Stimulated activated CD4-positive, alpha-beta T cell treated with anti-CD3 and anti-CD28 coated beads, Interleukin-12 subunit alpha, Interleukin-12 subunit beta, amount 100 ng/mL, for 4 hours (primary cell): ENCODE results near the gene CNTNAP4.

ENCODE experiments used
- DNase-seq: peaks from one replicate; pipeline ENCODE4 v3.0.0-alpha.2; 2020

CNTNAP4 gene

GRCh38 chr16:76409706-76410105 lies 132.5 kb downstream of the CNTNAP4 start:
- DNase-seq, result no peak

GRCh38 chr16:76421571-76421970 lies 144.4 kb downstream of the CNTNAP4 start:
- no peak for DNase-seq

- DNase-seq, result no peak
Measured at GRCh38 chr16:76428858-76429257, 151.7 kb downstream of the CNTNAP4 start.

- DNase-seq, result no peak
Measured at GRCh38 chr16:76441391-76441790, 164.2 kb downstream of the CNTNAP4 start.

GRCh38 chr16:76441876-76442275 lies 164.7 kb downstream of the CNTNAP4 start:
- DNase-seq, result no peak

GRCh38 chr16:76443973-76444372 lies 166.8 kb downstream of the CNTNAP4 start:
- DNase-seq, result no peak

- DNase-seq, result no peak
Measured at GRCh38 chr16:76444832-76445231, 167.6 kb downstream of the CNTNAP4 start.

GRCh38 chr16:76445815-76446214 lies 168.6 kb downstream of the CNTNAP4 start:
- DNase-seq, result no peak

GRCh38 chr16:76446251-76446650 lies 169.1 kb downstream of the CNTNAP4 start:
- no peak for DNase-seq

GRCh38 chr16:76450890-76451289 lies 173.7 kb downstream of the CNTNAP4 start:
- DNase-seq, result no peak

- DNase-seq, result no peak
Measured at GRCh38 chr16:76455257-76455656, 178.1 kb downstream of the CNTNAP4 start.

- no peak for DNase-seq
Measured at GRCh38 chr16:76456016-76456415, 178.8 kb downstream of the CNTNAP4 start.

GRCh38 chr16:76459111-76459510 lies 181.9 kb downstream of the CNTNAP4 start:
- no peak for DNase-seq

GRCh38 chr16:76461836-76462235 lies 184.6 kb downstream of the CNTNAP4 start:
- no peak for DNase-seq

- no peak for DNase-seq
Measured at GRCh38 chr16:76464955-76465620, 187.9 kb downstream of the CNTNAP4 start.

GRCh38 chr16:76466871-76467270 lies 189.7 kb downstream of the CNTNAP4 start:
- DNase-seq, result no peak

- no peak for DNase-seq
Measured at GRCh38 chr16:76474048-76474447, 196.8 kb downstream of the CNTNAP4 start.

- no peak for DNase-seq
Measured at GRCh38 chr16:76478105-76478504, 200.9 kb downstream of the CNTNAP4 start.

- DNase-seq, result no peak
Measured at GRCh38 chr16:76483307-76483909, 206.2 kb downstream of the CNTNAP4 start.

GRCh38 chr16:76484020-76484419 lies 206.8 kb downstream of the CNTNAP4 start:
- DNase-seq, result no peak

GRCh38 chr16:76486740-76487139 lies 209.5 kb downstream of the CNTNAP4 start:
- DNase-seq, result no peak

- no peak for DNase-seq
Measured at GRCh38 chr16:76487411-76488064, 210.3 kb downstream of the CNTNAP4 start.

GRCh38 chr16:76488065-76488417 lies 210.8 kb downstream of the CNTNAP4 start:
- DNase-seq, result no peak

- no peak for DNase-seq
Measured at GRCh38 chr16:76490036-76490639, 212.9 kb downstream of the CNTNAP4 start.
